ENCODE results near the gene AGTPBP1.
"Not testable (repeated sequence)": the region's sequence is repeated elsewhere in the genome, so short reads cannot be mapped to it uniquely, and the experiment has no call there.

Gene AGTPBP1

DNA sequence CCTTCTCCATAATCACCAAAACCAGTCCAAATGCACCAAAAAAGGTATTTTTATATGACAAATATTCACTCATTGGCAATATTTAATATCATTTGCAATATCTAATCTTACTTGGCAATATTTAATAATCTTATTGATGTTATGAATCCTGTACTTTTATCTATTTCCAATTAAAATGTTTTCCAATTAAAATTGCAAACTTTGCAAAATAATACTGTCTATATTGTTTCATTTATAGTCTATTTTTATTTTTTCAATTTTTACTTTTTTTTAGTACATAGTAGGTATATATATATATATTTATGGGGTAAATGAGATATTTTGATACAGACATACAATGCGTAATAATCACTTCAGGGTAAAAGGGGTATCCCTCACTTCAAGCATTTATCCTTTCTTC lies 109.9 kb downstream of the AGTPBP1 start:
- DNase-seq (ENCODE audit: low spot score) = no peak

DNA sequence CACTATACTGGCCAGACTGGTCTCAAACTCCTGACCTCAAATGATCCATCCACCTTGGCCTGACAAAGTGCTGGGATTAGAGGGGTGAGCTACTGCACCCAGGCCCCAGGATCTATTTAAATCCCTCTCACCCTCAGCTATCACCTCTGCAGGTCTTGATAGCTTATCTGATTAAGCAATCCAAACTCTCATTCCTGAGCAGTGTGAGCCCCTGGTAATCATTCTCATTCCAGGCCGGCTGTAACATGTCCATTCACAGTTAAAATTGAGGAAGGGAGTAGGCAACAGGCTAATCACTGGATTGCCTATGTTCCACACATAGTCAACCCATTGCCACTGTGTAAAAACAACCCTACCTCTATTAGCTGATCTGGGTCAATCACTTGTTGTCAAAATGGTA lies 111.1 kb downstream of the AGTPBP1 start:
- DNase-seq (ENCODE audit: low spot score) = no peak

DNA sequence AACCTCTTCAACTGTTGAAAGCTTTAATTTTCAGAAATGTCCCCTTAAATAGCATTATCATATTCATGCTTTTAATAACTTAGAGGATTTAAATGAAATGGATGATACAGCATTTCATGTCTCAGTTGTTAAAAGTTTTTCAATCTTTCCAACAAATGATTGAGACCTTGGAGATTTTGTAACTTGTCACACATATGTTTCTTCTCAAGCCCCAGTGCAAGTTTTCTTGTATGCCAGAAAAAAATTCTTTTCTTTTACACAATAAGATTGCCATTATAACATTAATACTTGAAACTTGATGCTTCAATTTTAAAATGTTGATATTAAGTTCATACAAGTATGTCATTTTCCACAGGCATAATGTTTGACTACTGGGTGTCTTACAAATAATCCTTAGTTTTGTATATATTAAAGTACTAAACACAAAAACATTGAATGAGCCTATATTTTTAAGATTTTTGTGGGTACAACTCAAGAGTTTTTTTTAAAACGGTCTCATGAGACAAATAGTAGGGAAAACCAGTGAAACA lies 124.5 kb downstream of the AGTPBP1 start:
- no peak for DNase-seq (ENCODE audit: low spot score)

DNA sequence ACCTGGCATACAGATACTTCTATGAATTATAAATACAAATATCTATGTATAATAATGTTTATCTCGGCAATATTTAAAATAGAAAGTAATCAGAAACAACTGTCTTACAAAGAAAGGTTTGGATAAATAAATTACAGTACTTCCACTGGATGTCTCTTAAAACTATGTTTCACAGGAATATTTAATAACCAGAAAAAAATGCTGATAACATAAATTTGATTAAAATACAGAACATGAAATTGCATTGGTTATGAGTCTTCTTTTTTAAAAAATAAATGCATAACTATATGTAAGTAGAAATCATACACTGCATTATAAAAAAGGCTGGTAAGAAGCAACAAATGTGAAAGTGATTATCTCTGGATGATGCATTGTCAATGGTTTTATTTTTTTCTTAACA lies 126.0 kb downstream of the AGTPBP1 start:
- no peak for DNase-seq (ENCODE audit: low spot score)

DNA sequence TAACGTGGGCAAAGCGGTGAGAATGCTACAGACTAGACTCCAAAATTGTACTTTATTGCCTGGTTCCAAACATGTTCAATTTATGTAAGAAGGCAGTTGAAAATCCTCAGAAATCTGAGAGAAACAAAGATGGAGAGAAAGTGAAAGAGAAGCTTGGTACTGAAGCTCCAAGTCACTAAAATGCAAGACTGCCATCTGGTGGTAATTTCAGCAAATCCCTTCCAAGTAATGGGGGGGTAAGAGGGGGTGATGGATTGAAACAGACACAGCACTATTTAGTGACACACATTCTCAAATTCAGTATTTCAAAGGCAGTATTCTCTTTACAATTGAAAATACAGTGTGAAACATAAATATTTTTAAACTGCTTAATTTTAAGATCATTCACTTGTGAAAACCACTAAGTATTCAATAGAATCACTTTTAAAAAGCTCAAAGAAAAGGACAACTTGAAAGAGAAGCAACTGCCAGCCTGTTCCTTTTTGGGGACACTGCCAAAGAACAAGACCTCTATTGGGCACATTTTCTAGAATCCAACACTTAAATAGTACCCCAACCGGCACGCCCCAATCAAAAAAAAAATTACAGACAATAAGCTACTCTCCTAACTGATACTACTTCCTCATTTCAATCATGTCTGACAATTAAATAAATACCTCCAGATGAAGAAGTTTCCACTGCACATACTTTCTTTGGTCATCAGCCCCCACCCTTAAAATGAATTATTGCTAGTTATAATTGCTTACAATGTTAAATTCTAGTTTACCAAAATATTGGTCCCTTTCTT lies 131.5 kb downstream of the AGTPBP1 start:
- peak; percentile 68 for DNase-seq (ENCODE audit: low spot score)

DNA sequence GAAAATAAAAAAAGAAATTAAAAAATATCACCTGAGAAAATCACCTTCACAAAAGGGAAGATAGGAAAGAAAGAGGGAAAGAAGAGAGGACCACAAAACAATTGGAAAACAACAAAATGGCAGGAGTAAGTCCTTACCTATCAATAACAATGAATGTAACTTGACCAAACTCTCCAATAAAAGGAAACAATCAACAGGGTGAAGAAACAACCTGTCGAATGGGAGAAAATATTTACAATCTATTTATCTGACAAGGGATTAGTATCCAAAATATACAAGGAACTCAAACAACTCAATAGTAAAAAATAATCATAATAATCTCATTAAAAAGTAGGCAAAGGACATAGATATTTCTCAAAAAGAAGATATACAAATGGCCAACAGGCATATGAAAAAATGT lies 135.8 kb downstream of the AGTPBP1 start:
- DNase-seq (ENCODE audit: low spot score) = no peak

DNA sequence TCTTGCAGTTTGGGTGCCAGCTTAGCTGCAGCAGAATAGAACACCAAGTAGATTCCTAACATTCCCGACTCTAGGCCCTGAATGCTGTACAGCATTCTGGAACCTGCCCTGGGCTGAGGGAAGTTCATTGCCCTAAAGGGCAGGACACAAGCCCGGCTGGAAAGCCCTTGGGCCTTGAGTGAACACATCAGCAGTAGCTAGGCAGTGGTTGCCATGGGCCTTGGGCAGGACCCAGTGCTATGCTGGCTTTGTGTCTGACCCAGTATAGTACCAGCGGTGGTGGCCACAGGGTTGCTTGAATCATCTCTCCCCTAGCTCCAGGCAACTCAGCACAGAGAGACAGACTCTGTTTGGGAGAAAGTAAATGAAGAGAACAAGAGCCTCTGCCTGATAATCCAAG lies 137.8 kb downstream of the AGTPBP1 start:
- DNase-seq (ENCODE audit: low spot score) = no peak

DNA sequence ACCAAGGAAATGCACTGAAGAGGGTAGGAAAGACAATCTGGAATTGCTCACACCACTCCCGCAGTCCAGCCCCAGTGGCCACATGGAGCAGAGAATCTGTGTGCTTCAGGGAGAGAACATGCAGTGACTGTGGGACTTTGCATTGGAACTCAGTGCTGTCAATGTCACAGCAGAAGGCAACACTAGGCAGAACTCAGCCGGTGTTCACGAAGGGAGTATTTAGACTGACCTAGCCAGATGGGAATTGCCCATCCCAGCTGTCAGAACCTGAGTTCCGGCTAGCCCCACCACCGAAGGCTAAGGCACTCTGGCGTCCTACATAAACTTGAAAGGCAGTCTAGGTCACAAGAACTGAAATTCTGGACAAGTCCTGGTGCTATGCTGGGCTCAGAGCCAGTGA lies 139.0 kb downstream of the AGTPBP1 start:
- DNase-seq (ENCODE audit: low spot score) = no peak

DNA sequence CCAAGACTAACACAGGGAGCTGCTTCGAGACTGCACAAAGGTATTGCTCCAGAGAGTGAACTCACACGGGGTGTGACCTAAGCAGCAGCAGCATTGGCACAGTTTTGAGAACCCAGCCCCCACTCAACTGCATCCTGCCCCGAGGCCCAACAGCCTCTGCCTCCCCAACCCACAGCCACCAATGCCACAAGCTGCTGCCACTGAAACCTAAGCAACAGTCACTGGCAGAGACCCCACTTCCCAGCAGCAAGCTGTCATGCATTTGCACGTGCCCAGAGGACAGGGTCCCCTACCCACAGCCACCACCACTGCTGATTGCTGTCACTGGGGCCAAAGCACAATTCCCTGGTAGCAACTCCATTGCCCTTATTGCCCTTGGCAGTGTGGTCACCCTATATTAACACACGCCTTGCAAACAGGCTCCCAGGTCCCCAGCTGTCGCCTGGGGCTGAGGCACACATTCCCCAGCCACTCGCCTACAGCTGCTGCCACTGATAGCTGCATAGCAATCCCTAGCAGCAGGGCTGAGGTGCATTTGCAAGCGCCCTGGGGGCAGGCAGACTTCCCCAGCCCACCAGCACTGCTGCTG lies 141.0 kb downstream of the AGTPBP1 start:
- no peak for DNase-seq (ENCODE audit: low spot score)

DNA sequence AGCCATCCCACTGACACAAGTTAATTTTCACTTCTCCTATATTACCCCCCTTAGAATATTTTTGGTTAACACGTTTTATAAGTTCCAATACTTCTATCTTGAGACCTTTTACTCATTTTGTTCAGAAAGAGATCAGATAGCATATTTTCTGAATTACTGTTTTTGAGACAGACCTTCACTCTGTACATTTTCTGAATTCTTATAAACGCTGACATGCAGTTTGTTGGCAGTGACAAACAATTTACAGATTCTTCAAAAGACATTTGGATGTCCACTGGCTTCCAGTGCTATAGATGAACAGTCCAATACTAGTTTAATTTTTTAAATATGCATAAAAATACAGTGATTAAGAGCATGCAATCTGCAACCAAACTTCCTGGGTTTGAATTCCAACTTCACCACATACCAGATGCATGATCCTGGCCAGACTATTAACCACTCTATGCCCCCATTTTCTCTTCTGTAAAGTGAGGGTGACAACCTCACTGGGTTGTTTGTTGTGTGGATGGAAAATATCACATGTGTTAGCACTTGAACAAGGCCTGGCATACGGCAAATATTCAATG lies 142.1 kb downstream of the AGTPBP1 start:
- no peak for DNase-seq (ENCODE audit: low spot score)

DNA sequence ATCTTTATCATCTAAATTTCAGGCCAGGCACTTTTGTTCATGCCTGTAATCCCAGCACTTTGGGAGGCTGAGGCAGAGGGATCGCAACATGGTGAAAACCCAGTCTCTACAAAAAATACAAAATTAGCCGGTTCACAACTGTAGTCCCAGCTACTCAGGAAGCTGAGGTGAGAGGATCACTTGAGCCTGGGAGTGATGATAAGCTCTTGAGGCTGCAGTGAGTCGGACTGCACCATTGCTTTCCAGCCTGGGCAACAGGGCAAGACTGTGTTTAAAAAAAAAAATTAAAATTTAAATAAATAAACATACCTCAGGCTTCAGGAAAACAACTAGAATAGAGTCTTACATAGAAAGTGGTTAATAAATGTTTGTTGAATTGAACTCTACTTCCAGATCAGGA lies 147.4 kb downstream of the AGTPBP1 start:
- DNase-seq (ENCODE audit: low spot score) = no peak

DNA sequence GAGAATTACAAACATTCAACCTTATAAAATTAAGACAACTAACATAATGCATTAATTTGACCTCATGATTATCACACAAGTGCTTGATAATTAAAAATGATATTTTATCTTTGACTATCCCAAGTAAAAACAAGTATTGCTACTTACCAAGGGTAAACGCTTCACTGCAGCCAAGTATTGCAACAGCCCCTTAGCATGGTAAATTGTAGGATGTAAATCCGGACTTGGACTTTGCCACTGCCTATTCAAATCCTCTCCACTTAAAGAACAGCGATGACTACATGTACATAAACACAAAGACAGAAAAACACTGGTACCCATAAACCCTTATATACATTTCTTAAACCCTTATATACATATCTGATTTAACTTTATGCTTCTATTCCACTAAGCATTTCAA lies 155.1 kb downstream of the AGTPBP1 start:
- DNase-seq (ENCODE audit: low spot score) = no peak

DNA sequence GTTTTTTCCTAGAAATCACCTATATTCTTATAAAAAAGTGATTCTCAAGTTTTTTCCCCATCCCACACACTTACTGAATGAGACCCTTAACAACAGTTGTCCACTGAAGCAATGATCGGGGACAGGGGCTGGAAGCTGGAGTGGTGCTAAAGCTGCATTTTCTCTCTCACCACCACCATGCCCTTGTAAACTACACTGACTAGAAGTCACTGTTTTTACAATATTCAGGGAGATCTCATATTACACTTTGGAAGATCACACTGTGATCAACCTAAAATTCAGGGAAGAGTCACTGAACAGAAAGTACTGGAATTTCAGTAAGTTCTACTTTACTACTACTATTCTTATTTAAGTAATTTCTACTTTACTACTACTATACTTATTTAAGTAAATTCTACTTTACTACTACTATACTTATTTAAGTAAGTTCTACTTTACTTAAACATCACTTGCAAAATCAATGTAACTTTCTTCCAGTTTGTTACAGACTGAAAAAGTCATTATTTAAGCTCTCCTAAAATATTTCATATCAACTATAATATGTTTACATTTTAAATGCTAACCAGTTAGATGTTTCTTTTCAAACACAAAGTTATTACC lies 164.3 kb downstream of the AGTPBP1 start:
- no peak for DNase-seq (ENCODE audit: low spot score)

DNA sequence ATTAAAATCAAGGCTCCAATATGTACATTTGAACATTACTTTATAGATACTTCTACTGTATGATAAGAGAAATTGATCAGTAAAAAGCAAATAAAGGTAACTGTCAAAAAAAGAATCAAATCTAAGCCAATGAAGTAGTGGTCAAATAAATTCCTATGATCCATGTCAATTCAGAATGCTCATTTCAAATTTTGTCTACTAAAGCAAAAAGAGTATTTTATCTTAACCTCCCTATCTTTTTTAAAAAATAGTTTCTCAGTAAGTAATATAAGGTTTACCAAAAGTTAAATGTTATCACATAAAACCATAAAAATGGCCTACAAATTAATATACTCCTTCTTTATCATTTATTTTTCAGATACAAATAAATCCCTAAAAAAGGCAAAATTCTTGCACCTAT lies 165.9 kb downstream of the AGTPBP1 start:
- no peak for DNase-seq (ENCODE audit: low spot score)

DNA sequence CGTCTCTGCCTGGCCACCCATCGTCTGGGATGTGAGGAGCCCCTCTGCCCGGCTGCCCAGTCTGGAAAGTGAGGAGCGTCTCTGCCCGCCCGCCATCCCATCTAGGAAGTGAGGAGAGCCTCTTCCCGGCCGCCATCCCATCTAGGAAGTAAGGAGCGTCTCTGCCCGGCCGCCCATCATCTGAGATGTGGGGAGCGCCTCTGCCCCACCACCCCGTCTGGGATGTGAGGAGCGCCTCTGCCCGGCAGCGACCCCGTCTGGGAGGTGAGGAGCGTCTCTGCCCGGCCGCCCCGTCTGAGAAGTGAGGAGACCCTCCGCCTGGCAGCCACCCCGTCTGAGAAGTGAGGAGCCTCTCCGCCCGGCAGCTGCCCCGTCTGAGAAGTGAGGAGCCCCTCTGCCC lies 168.2 kb downstream of the AGTPBP1 start:
- DNase-seq (ENCODE audit: low spot score) = not testable (repeated sequence)

DNA sequence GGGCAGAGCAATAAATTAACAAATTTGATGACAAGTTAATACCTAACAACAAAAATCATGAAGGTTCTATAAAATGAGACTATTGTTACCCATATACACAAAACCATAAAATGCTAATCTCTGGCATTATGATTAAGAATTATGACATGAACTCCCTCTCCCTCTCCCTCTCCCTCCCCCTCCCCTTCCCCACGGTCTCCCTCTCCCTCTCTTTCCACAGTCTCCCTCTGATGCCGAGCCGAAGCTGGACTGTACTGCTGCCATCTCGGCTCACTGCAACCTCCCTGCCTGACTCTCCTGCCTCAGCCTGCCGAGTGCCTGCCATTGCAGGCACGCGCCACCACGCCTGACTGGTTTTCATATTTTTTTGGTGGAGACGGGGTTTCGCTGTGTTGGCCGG lies 168.8 kb downstream of the AGTPBP1 start:
- DNase-seq (ENCODE audit: low spot score) = not testable (repeated sequence)

DNA sequence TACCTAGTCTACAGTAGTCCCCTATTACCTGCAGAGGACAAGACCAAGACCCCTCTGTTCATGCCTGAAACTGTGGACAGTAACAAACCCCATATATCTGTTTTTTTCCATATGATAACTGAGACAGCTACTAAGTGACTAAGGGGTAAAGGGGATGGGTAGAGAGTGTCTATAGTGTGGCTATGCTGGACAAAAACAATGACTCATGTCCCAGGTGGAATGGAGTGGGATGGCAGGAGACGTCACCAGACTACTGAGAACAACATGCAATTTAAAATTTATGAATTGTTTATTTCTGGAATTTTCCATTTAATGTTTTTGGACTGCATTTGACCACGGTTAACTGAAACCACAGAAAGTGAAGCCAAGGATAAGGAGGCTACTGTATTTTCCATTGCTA lies 171.8 kb downstream of the AGTPBP1 start:
- no peak for DNase-seq (ENCODE audit: low spot score)

DNA sequence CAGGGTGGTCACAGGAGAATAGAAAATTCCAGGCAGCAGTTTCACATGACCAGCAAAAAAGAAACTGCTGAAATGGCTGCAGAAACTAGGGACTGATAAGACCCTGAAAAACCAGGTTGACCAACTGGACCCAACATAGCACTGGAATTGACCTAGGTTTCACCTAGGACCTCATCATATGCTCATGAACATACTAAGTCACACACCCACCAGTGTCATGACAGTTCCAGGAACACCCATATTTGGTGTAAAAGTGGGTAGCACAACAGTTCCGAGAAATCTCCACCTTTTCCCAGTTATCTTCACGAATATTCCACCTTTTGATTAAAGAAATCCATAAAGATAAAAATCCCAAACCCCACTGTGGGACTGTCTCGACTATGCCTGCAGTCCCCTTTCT lies 182.2 kb downstream of the AGTPBP1 start:
- no peak for DNase-seq (ENCODE audit: low spot score)

DNA sequence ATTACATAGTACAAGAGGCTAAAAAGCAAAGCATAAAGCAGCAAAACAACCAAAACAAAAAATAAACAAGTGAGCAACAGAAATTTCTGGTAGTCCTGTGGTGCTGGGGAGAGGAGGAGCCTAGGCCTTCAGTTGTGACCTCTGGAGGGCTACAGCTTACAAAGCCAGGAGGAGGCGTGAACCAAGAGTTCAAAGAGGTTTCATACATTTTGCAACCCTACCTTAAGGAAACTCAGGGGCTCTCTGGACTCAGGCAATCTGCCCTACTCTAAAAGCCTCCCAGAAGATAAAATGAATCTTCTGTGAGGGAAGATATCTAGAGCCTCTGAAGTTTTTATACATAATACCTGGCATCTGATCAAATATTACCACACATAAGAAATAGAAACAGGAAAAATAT lies 187.4 kb downstream of the AGTPBP1 start:
- no peak for DNase-seq (ENCODE audit: low spot score)

DNA sequence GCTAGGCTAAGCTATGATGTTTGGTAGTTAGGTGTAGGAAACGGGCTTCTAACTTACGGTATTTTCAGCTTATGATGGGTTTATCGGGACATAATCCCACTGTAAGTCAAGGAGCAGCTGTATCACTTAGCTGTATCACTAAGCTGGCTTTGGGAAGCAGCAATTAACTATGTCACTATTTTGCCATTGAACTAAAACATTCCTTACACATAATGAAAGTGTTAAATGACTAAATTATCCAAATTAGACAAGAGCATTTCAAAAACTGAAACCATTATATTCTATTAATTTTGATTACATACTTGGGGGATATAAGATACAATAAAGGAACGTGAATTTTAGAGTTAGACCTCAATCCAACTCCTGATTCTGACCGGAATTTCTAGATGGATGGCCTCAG lies 188.3 kb downstream of the AGTPBP1 start:
- no peak for DNase-seq (ENCODE audit: low spot score)

DNA sequence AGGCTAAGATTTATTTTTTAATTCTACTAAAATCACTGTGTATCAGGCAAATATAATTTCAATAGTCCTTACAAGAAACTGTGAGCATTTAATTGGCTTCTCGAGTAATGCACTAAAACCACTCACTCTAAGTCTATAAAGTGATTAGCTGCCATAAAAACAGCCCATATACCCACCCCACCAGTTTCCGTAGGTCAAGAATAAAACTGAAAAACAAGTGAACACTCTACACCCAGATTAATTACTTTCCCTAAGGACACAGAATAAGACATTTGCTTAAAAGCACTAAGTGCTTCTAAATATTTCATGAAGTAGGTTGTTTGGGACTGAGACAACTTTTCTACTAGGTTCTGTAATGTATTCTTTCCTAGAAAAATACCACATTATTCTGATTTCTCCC lies 194.2 kb downstream of the AGTPBP1 start:
- no peak for DNase-seq (ENCODE audit: low spot score)

DNA sequence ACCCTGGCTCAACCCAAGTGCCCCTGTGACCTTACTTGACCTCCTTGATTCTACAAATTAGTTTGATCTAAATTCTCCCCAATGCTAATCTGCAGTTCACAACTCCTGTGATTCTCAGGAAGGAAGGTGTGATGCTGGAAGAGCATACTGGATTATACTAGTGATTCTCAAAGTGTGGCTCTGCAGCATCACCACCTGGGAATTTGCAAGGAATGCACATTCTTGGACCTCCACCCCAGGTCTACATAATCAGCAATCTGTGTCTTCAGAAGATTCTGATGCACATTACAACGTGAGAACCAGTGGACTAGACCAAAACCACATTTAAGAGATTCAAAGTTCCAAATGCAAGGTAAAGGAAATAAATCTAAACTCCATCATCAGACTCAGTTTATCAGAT lies 198.6 kb downstream of the AGTPBP1 start:
- DNase-seq (ENCODE audit: low spot score) = no peak

DNA sequence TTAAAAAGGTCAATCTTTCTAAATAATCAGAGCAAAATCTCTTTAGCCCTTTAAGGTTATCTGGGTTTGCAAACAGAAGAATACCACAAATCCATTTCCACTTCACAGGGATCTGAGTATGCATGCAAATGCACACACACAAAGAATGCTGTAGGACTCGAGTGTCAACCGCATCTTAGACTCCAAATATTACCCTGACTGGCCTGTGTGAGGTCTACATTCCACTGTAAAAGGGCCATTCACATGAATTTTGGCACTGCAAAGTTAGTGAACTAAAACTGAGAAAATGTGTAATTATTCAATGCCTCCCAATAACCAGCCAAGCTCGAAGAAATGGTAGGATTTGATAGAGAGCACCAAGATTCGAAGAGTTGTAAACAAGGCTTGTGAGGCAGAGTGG lies 199.9 kb downstream of the AGTPBP1 start:
- no peak for DNase-seq (ENCODE audit: low spot score)

Measured in CD4-positive, alpha-beta T cell treated with Interleukin-15 for 4 hours (primary cell).